ENCODE data around the gene THSD7B. TPM values are rescaled to one million over a fixed set of nuclear protein-coding genes. Genes with fewer than 3 reads are reported as not detected.
"Not testable (repeated sequence)": the region's sequence is repeated elsewhere in the genome, so short reads cannot be mapped to it uniquely, and the experiment has no call there.

Gene THSD7B
- total and polyA plus RNA-seq, 7 experiments from 2014 or later, result not detected

DNA sequence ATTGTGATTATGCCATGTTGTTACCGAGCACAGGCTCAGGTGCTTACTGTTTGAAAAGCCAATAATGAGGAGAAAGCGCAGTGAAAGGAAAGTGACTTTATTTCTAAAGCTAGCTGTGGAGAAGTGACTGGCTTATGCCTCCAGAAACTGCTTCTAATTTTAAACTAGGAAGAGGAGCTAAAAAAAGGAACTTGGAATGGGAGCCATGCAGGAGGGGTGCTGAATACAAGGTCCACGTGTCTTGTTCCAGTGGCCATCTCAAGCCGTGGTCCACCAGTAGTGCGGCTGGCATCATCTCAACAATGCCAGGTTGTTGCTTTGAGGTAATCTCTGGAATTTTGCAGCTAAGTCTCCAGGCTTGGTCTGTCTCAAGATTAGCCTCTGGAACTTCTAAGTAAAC lies 282.0 kb downstream of the THSD7B start:
- Histone ChIP-seq H3K4me1 (ENCODE audit: control insufficient read depth in 2 of 2, insufficient read depth in 2 of 2, low read length in 2 of 2) (no peaks in the 10 kb centered on the region), H3K4me3 (ENCODE audit: low read length) (no peak overlapping the region), H3K27ac (ENCODE audit: low read depth, low read length) (no peak overlapping the region), H3K36me3 (ENCODE audit: control insufficient read depth in 2 of 3, insufficient read depth in 3 of 3, low read length in 3 of 3) (no peaks in the 10 kb centered on the region), H3K27me3 (ENCODE audit: control insufficient read depth in 2 of 2, insufficient read depth in 2 of 2, low read length in 2 of 2) (no peaks in the 10 kb centered on the region), H3K9me3 (ENCODE audit: control insufficient read depth in 2 of 3, low read length in 3 of 3) (no peaks in the 10 kb centered on the region)
- no peak overlapping the region for H3K4me3 Mint-ChIP-seq
- H3K4me1 Mint-ChIP-seq, result no peaks in the 10 kb centered on the region
- no peak for DNase-seq
- no peak for ATAC-seq
- ChIA-PET POLR2A (no interaction called here), CTCF (no interaction called here)
- H3K27me3 Mint-ChIP-seq, result no peaks in the 10 kb centered on the region
- no peaks in the 10 kb centered on the region for H3K36me3 Mint-ChIP-seq
- H3K9me3 Mint-ChIP-seq, result no peaks in the 10 kb centered on the region
- intact Hi-C loops (cut with micrococcal nuclease), result no loop called here
- H3K27ac Mint-ChIP-seq, result no peak overlapping the region

DNA sequence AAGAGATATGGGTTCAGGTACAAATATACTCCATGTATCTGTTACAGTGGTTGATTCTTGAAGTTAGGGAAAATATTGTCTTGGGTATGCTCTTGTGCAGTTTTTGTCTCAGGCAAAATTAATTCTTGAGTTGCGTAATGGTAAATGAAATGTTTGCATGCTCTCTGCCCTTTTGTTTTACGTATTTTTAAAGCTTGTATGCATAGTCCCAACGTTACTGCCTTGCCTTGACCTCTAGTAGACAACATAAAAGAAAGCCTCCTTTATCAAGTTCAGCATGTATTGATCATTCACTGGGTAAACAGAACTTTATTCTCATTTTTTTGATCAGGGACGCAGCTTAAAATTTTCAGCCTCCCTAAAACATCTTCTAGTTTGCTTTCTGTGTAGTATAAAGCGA lies 283.1 kb downstream of the THSD7B start:
- Mint-ChIP-seq H3K27me3 (no peaks in the 10 kb centered on the region), H3K36me3 (no peaks in the 10 kb centered on the region), H3K9me3 (no peaks in the 10 kb centered on the region), H3K27ac (no peak overlapping the region), H3K4me1 (no peaks in the 10 kb centered on the region), H3K4me3 (no peak overlapping the region)
- ChIA-PET CTCF (no interaction called here), POLR2A (no interaction called here)
- Histone ChIP-seq H3K4me1 (ENCODE audit: control insufficient read depth in 2 of 2, insufficient read depth in 2 of 2, low read length in 2 of 2) (no peaks in the 10 kb centered on the region), H3K36me3 (ENCODE audit: control insufficient read depth in 2 of 3, insufficient read depth in 3 of 3, low read length in 3 of 3) (no peaks in the 10 kb centered on the region), H3K27ac (ENCODE audit: low read depth, low read length) (no peak overlapping the region), H3K27me3 (ENCODE audit: control insufficient read depth in 2 of 2, insufficient read depth in 2 of 2, low read length in 2 of 2) (no peaks in the 10 kb centered on the region), H3K9me3 (ENCODE audit: control insufficient read depth in 2 of 3, low read length in 3 of 3) (no peaks in the 10 kb centered on the region), H3K4me3 (ENCODE audit: low read length) (no peak overlapping the region)
- DNase-seq, result no peak
- ATAC-seq, result no peak
- intact Hi-C loops (cut with micrococcal nuclease), result no loop called here

DNA sequence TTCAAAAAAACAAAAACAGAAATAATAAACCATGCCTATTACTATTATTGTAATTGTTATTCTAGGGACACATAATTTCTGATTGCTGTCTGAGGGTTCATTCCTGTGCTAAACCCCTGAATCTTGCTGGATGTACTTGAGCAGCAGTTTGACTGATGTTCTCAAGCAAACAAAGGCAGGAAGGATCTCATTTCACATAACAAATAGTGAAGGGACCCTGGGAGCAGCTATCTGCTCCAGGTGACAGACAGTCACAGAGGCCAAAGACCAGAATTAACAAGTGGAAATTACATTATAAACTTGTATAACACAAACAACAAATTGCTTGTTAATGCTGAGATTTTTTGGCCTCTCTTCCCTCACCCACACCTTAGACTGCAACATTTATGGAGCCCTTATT lies 284.2 kb downstream of the THSD7B start:
- H3K4me3 Mint-ChIP-seq, result no peak overlapping the region
- no peak for DNase-seq
- Histone ChIP-seq H3K36me3 (ENCODE audit: control insufficient read depth in 2 of 3, insufficient read depth in 3 of 3, low read length in 3 of 3) (no peaks in the 10 kb centered on the region), H3K4me1 (ENCODE audit: control insufficient read depth in 2 of 2, insufficient read depth in 2 of 2, low read length in 2 of 2) (no peaks in the 10 kb centered on the region), H3K9me3 (ENCODE audit: control insufficient read depth in 2 of 3, low read length in 3 of 3) (no peaks in the 10 kb centered on the region), H3K4me3 (ENCODE audit: low read length) (no peak overlapping the region), H3K27ac (ENCODE audit: low read depth, low read length) (no peak overlapping the region), H3K27me3 (ENCODE audit: control insufficient read depth in 2 of 2, insufficient read depth in 2 of 2, low read length in 2 of 2) (no peaks in the 10 kb centered on the region)
- intact Hi-C loops (cut with micrococcal nuclease), result no loop called here
- no peaks in the 10 kb centered on the region for H3K36me3 Mint-ChIP-seq
- H3K27ac Mint-ChIP-seq, result no peak overlapping the region
- no peak for ATAC-seq
- ChIA-PET CTCF (no interaction called here), POLR2A (no interaction called here)
- no peaks in the 10 kb centered on the region for H3K9me3 Mint-ChIP-seq
- H3K27me3 Mint-ChIP-seq, result no peaks in the 10 kb centered on the region
- H3K4me1 Mint-ChIP-seq, result no peaks in the 10 kb centered on the region

DNA sequence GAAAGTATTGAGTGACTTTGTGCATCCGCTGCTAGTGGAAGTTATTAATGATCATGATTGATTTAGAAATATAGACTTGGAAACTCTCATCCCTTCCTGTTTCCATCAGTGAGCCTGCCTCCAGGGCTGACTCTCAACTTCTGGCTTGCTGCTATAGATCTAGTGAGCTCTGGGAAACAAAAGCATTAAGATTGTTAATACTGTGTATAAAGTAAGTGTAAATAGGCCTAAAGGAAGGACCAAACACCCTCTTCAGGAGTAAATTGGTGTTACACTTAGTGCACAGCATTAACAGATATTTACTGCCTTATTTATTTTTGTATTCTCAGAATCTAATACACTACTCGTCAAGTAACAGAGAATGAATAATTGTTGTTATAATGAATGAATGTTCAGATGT lies 285.6 kb downstream of the THSD7B start:
- peaks cover 0 to 3% (median 0%) of the 10 kb centered on the region in 11 donors for H3K9me3 Mint-ChIP-seq
- H3K4me1 Mint-ChIP-seq, result no peaks in the 10 kb centered on the region
- POLR2A ChIA-PET, result no interaction called here
- no peaks in the 10 kb centered on the region for H3K27me3 ChIP-seq (ENCODE audit: control insufficient read depth in 2 of 2, insufficient read depth in 2 of 2, low read length in 2 of 2)
- no peak for ATAC-seq
- CTCF ChIA-PET, result no interaction called here
- H3K4me3 Mint-ChIP-seq, result no peak overlapping the region
- H3K27ac Mint-ChIP-seq, result no peak overlapping the region
- H3K27me3 Mint-ChIP-seq, result no peaks in the 10 kb centered on the region
- no peaks in the 10 kb centered on the region for H3K4me1 ChIP-seq (ENCODE audit: control insufficient read depth in 2 of 2, insufficient read depth in 2 of 2, low read length in 2 of 2)
- H3K4me3 ChIP-seq (ENCODE audit: low read length), result no peak overlapping the region
- no peak for DNase-seq
- intact Hi-C loops (cut with micrococcal nuclease), result no loop called here
- H3K36me3 ChIP-seq (ENCODE audit: control insufficient read depth in 2 of 3, insufficient read depth in 3 of 3, low read length in 3 of 3), result no peaks in the 10 kb centered on the region
- no peaks in the 10 kb centered on the region for H3K9me3 ChIP-seq (ENCODE audit: control insufficient read depth in 2 of 3, low read length in 3 of 3)
- no peak overlapping the region for H3K27ac ChIP-seq (ENCODE audit: low read depth, low read length)
- no peaks in the 10 kb centered on the region for H3K36me3 Mint-ChIP-seq

DNA sequence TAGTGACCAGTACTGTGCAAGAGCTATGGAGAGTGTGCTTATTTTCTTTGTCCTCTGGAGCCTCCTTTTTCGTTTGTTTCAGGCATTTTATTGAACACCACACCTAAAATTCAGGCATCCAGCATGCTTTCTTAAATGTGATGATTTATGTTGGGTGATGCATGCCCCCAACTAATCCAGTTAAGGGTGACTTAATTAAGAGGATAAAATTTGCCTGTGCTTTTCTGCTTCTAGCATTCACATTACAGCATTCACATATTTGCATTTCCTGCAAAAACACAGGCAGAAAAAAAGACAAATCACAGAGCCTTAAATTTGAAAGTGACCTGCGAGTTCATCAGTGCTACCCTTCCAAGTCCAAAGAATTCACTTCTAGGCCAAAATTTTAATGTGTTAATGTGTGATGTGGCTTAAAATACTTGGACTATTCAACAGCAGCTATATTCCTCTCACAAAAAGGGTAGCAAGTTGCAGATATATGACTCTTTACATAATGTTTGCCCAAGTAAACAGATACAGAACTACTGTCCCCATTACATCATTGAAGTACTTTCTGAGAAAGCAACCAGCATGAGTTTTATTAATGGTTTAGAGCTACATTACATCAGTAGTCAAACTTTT lies 286.5 kb downstream of the THSD7B start:
- Mint-ChIP-seq H3K27me3 (no peaks in the 10 kb centered on the region), H3K4me1 (no peaks in the 10 kb centered on the region), H3K4me3 (no peak overlapping the region), H3K9me3 (peaks cover 0 to 4% (median 0%) of the 10 kb centered on the region in 11 donors), H3K27ac (no peak overlapping the region), H3K36me3 (no peaks in the 10 kb centered on the region)
- Histone ChIP-seq H3K4me3 (ENCODE audit: low read length) (no peak overlapping the region), H3K9me3 (ENCODE audit: control insufficient read depth in 2 of 3, low read length in 3 of 3) (no peaks in the 10 kb centered on the region), H3K27ac (ENCODE audit: low read depth, low read length) (no peak overlapping the region), H3K36me3 (ENCODE audit: control insufficient read depth in 2 of 3, insufficient read depth in 3 of 3, low read length in 3 of 3) (no peaks in the 10 kb centered on the region), H3K27me3 (ENCODE audit: control insufficient read depth in 2 of 2, insufficient read depth in 2 of 2, low read length in 2 of 2) (no peaks in the 10 kb centered on the region), H3K4me1 (ENCODE audit: control insufficient read depth in 2 of 2, insufficient read depth in 2 of 2, low read length in 2 of 2) (no peaks in the 10 kb centered on the region)
- intact Hi-C loops (cut with micrococcal nuclease), result no loop called here
- ChIA-PET POLR2A (no interaction called here), CTCF (no interaction called here)
- ATAC-seq, result no peak
- DNase-seq, result no peak

DNA sequence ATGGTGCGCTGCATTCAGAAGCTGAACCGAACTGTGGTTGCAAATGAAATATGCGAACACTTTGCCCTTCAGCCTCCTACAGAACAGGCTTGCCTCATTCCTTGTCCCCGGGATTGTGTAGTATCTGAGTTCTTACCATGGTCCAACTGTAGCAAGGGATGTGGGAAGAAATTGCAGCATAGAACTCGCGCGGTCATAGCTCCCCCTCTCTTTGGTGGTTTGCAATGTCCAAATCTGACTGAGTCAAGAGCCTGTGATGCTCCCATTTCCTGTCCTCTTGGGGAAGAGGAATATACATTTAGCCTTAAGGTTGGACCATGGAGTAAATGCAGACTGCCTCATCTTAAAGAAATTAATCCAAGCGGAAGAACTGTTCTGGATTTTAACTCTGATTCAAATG lies 291.4 kb downstream of the THSD7B start:
- intact Hi-C loops (cut with micrococcal nuclease), result no loop called here
- H3K4me3 ChIP-seq (ENCODE audit: low read length), result no peak overlapping the region
- no peaks in the 10 kb centered on the region for H3K36me3 ChIP-seq (ENCODE audit: control insufficient read depth in 2 of 3, insufficient read depth in 3 of 3, low read length in 3 of 3)
- H3K9me3 ChIP-seq (ENCODE audit: control insufficient read depth in 2 of 3, low read length in 3 of 3), result no peaks in the 10 kb centered on the region
- Mint-ChIP-seq H3K27me3 (no peaks in the 10 kb centered on the region), H3K36me3 (no peaks in the 10 kb centered on the region), H3K4me3 (no peak overlapping the region), H3K9me3 (peaks cover 0 to 4% (median 0%) of the 10 kb centered on the region in 11 donors), H3K27ac (no peak overlapping the region), H3K4me1 (no peaks in the 10 kb centered on the region)
- no peaks in the 10 kb centered on the region for H3K4me1 ChIP-seq (ENCODE audit: control insufficient read depth in 2 of 2, insufficient read depth in 2 of 2, low read length in 2 of 2)
- H3K27me3 ChIP-seq (ENCODE audit: control insufficient read depth in 2 of 2, insufficient read depth in 2 of 2, low read length in 2 of 2), result no peaks in the 10 kb centered on the region
- POLR2A ChIA-PET, result no interaction called here
- CTCF ChIA-PET, result no interaction called here
- DNase-seq (no peak), ATAC-seq (no peak)
- H3K27ac ChIP-seq (ENCODE audit: low read depth, low read length), result no peak overlapping the region

DNA sequence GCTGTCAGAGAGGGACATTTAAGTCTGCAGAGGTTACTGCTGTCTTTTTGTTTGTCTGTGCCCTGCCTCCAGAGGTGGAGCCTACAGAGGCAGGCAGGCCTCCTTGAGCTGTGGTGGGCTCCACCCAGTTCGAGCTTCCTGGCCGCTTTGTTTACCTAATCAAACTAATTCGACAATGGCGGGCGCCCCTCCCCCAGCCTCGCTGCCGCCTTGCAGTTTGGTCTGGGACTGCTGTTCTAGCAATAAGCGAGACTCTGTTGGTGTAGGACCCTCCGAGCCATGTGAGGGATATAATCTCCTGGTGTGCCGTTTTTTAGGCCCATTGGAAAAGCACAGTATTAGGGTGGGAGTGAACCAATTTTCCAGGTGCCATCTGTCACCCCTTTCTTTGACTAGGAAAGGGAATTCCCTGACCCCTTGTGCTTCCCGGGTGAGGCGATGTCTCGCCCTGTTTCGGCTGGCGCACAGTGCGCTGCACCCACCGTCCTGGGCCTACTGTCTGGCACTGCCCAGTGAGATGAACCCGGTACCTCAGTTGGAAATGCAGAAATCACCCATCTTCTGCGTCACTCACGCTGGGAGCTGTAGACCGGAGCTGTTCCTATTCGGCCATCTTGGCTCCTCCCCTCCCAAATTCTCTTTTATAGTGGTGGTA lies 310.9 kb downstream of the THSD7B start:
- ATAC-seq; H3K27me3 ChIP-seq (ENCODE audit: control insufficient read depth in 2 of 2, insufficient read depth in 2 of 2, low read length in 2 of 2); intact Hi-C loops (cut with micrococcal nuclease); H3K9me3 ChIP-seq (ENCODE audit: control insufficient read depth in 2 of 3, low read length in 3 of 3); H3K4me3 Mint-ChIP-seq; H3K27ac ChIP-seq (ENCODE audit: low read depth, low read length); POLR2A ChIA-PET; DNase-seq; H3K36me3 ChIP-seq (ENCODE audit: control insufficient read depth in 2 of 3, insufficient read depth in 3 of 3, low read length in 3 of 3); H3K4me1 Mint-ChIP-seq; H3K4me1 ChIP-seq (ENCODE audit: control insufficient read depth in 2 of 2, insufficient read depth in 2 of 2, low read length in 2 of 2); H3K36me3 Mint-ChIP-seq; H3K4me3 ChIP-seq (ENCODE audit: low read length); H3K27me3 Mint-ChIP-seq; H3K27ac Mint-ChIP-seq; CTCF ChIA-PET: not testable (repeated sequence)
- H3K9me3 Mint-ChIP-seq, result peaks cover 0 to 18% (median 6%) of the 10 kb centered on the region in 11 donors
